GM12878 (cell line): Measurements from ENCODE around the gene CYP4F3. TPM values are rescaled to one million over a fixed set of nuclear protein-coding genes. Genes with fewer than 3 reads are reported as not detected.
A peak's percentile ranks its signal among the peaks of the same experiment; 100 is the strongest.

Experiments
- ATAC-seq: fragments of 200-7000 bp; cut with Tn5 transposase; 3 replicates; pipeline ENCODE4 v1.9.1; 2020; ENCODE audit warnings: mild to moderate bottlenecking, moderate library complexity
- BruUV-seq: library from RNA; stranded (reverse); fragments of 400-500 nt; replicated peaks from 2 replicates; lab custom pipeline; 2021; lab: Mats Ljungman, UMichigan
- CTCF ChIA-PET: fragments of 300-600 bp; sonication (Branson Sonifier 250); formaldehyde crosslinking; extraction: SDS; loops from one replicate; lab custom pipeline; 2021; ENCODE audit warnings: inconsistent platforms; lab: Yijun Ruan, JAX
- POLR2A ChIA-PET: fragments of 350-600 bp; formaldehyde crosslinking; extraction: SDS; loops from one replicate; lab custom pipeline; 2021; ENCODE audit warnings: inconsistent platforms; lab: Charles Lee
- RAD21 ChIA-PET: fragments of 300-600 bp; sonication (Branson Sonifier 250); formaldehyde crosslinking; loops from one replicate; lab custom pipeline; 2023; ENCODE audit warnings: antibody characterized with exemption; ENCODE audit not compliant: unreplicated experiment; lab: Charles Lee
- SMC1A ChIA-PET: fragments of 300-600 bp; sonication (Branson Sonifier 250); formaldehyde crosslinking; loops from one replicate; lab custom pipeline; 2023; ENCODE audit not compliant: unreplicated experiment, uncharacterized antibody; lab: Charles Lee
- DNase-seq: peaks from one replicate; pipeline ENCODE4 v3.0.0-alpha.2; 2011; ENCODE audit warnings: low read depth, low spot score
- FAIRE-seq: peaks from 3 replicates; lab custom pipeline; 2011; peaks lifted over from hg19 to GRCh38; lab: Jason Lieb, UNC
- H2AFZ ChIP-seq: 2 replicates; pipeline ENCODE4 v1.6.0; 2011; ENCODE audit warnings: low read depth, low read length, control low read depth; ENCODE audit not compliant: control insufficient read depth
- H3K27ac ChIP-seq: 2 replicates; pipeline ENCODE4 v1.5.1; 2011; ENCODE audit warnings: control low read depth; ENCODE audit not compliant: control insufficient read depth, insufficient read depth
- H3K27me3 ChIP-seq, 2 experiments: replicated peaks in 1 of 2; 2 replicates each; pipeline versions ENCODE4 v1.6.0 to v1.6.1; 2011; ENCODE audit warnings: low read length in 1 of 2; ENCODE audit not compliant: control insufficient read depth in 2 of 2, insufficient read depth in 2 of 2
- H3K36me3 ChIP-seq, 2 experiments: 2 replicates each; pipeline ENCODE4 v1.5.1; 2011; ENCODE audit warnings: low read length in 1 of 2; ENCODE audit not compliant: control insufficient read depth in 2 of 2, insufficient read depth in 2 of 2
- H3K4me1 ChIP-seq: 2 replicates; pipeline ENCODE4 v1.6.1; 2011; ENCODE audit warnings: mild to moderate bottlenecking, low read length, moderate library complexity, mixed read lengths; ENCODE audit not compliant: control insufficient read depth, insufficient read depth
- H3K4me2 ChIP-seq: 2 replicates; pipeline ENCODE4 v1.6.0; 2011; ENCODE audit warnings: control low read depth; ENCODE audit not compliant: control insufficient read depth, insufficient read depth
- H3K4me3 ChIP-seq: fragments of 200-600 bp; sonication (generic); 2 replicates; pipeline ENCODE4 v1.5.1; 2016
- H3K79me2 ChIP-seq: 2 replicates; pipeline ENCODE4 v1.6.0; 2011; ENCODE audit warnings: low read length; ENCODE audit not compliant: control insufficient read depth, insufficient read depth
- H3K9ac ChIP-seq: 2 replicates; pipeline ENCODE4 v1.8.0; 2011; ENCODE audit warnings: low read length, control low read depth, mixed read lengths; ENCODE audit not compliant: control insufficient read depth, insufficient read depth
- H3K9me3 ChIP-seq: replicated peaks from 3 replicates; pipeline ENCODE4 v1.5.1; 2011; ENCODE audit warnings: mild to moderate bottlenecking, low read length; ENCODE audit not compliant: control insufficient read depth, insufficient read depth
- H4K20me1 ChIP-seq: 2 replicates; pipeline ENCODE4 v1.6.0; 2011; ENCODE audit not compliant: control insufficient read depth, insufficient read depth
- DPF2 ChIP-seq: fragments of 450-650 bp; IDR thresholded peaks from 2 replicates; pipeline ENCODE4 v1.6.1; 2017; ENCODE audit warnings: mild to moderate bottlenecking
- RAD51 ChIP-seq: fragments of 450-650 bp; IDR thresholded peaks from 2 replicates; pipeline ENCODE4 v1.6.1; 2016; ENCODE audit warnings: moderate library complexity, mild to moderate bottlenecking, inconsistent platforms
- SMAD5 ChIP-seq: IDR thresholded peaks from 2 replicates; pipeline ENCODE4 v1.6.1; 2016; ENCODE audit warnings: antibody characterized with exemption, low read depth
- STAT3 ChIP-seq: IDR thresholded peaks from 2 replicates; pipeline ENCODE4 v1.6.1; 2011; ENCODE audit warnings: low read depth, low read length, improper control_type of control experiment
- SUZ12 ChIP-seq: fragments of 200-600 bp; sonication (generic); IDR thresholded peaks from one replicate; pipeline ENCODE4 v1.6.1; 2018; ENCODE audit warnings: antibody characterized with exemption, mild to moderate bottlenecking; ENCODE audit not compliant: unreplicated experiment
- TBL1XR1 ChIP-seq: IDR thresholded peaks from 2 replicates; pipeline ENCODE4 v1.6.1; 2012; ENCODE audit warnings: low read depth, low read length, improper control_type of control experiment
- TCF7 ChIP-seq: IDR thresholded peaks from 2 replicates; pipeline ENCODE4 v1.6.1; 2014; ENCODE audit warnings: antibody characterized with exemption, borderline replicate concordance
- WGBS: methylation state at CpG from one replicate; pipeline ENCODE4 v1.1.6; 2016; ENCODE audit warnings: low lambda C conversion rate; ENCODE audit not compliant: insufficient replicate concordance, insufficient coverage; ENCODE audit errors: missing lambda C conversion rate; 5-methylcytosine and 5-hydroxymethylcytosine counted together
- in situ Hi-C: fragments of 300-500 bp; cut with MboI; formaldehyde crosslinking; loops from 9 replicates; pipeline ENCODE4 v1.14.3; 2018; ENCODE audit warnings: mixed read lengths
- intact Hi-C: fragments of 100-400 bp; cut with micrococcal nuclease; formaldehyde crosslinking; loops from one replicate; pipeline ENCODE4 v1.14.2; 2022; ENCODE audit not compliant: unreplicated experiment
- polyA plus RNA-seq, 11 experiments: library from polyadenylated mRNA; depleted of rRNA in 4 of 11; unstranded in 6 of 11; stranded (reverse) in 5 of 11; fragments of >200 nt; fragmentation: Nextera tagmentation in 4 of 11; fragmentation: Illumina TruSeq in 1 of 11; extraction: Ambion mirVana in 4 of 11; extraction: Trizol in 1 of 11; gene quantifications; 1 replicate in 1 of 11; 2 replicates in 10 of 11; pipeline versions ENCODE4 v1.2.1 to v1.2.3, GENCODE V29; 2011 to 2016; ENCODE audit warnings: inconsistent platforms in 2 of 11, missing spikeins in 2 of 11, low read depth in 1 of 11
- total RNA-seq, 4 experiments: library from RNA; depleted of rRNA in 3 of 4; stranded (reverse); fragments of >200 nt in 3 of 4; fragmentation: Illumina TruSeq in 1 of 4; extraction: Trizol in 1 of 4; gene quantifications; 2 replicates each; pipeline versions ENCODE4 v1.2.1 to v1.2.3, GENCODE V29; 2013 to 2021

CYP4F3 gene
- total and polyA plus RNA-seq, 10 of the 15 experiments (the other 5 are each of a cell fraction or from before 2014, with no cell fraction given): 0.08 to 4.7 (median 1.2) TPM

- SMC1A ChIA-PET: no interaction called here
- no peaks in the 10 kb centered on the region for H3K27me3 ChIP-seq
- RAD21 ChIA-PET: no interaction called here
- DNase-seq: no peak
- TF ChIP-seq SMAD5: no peak
- no peak for TF ChIP-seq TCF7
- TF ChIP-seq TBL1XR1: no peak
- TF ChIP-seq STAT3: no peak
- no peak overlapping the region for H3K9ac ChIP-seq
- H3K27ac ChIP-seq: no peak overlapping the region
- intact Hi-C loops: no loop called here
- H2AFZ ChIP-seq: no peak overlapping the region
- H3K36me3 ChIP-seq: no peaks in the 10 kb centered on the region
- H3K4me3 ChIP-seq: no peak overlapping the region
- no peaks in the 10 kb centered on the region for H3K4me1 ChIP-seq
- no peaks in the 10 kb centered on the region for H4K20me1 ChIP-seq
- no TSS peak for BruUV-seq
- 23% methylated on average over 4 of the region's 4 CpGs for whole genome bisulfite sequencing
- in situ Hi-C loops: loop anchor here (5.0 kb wide), 1 partner anchor 107 kb away; no protein-coding TSS in a partner anchor
- H3K9me3 ChIP-seq: no peaks in the 10 kb centered on the region
- POLR2A ChIA-PET: no interaction called here
- no peak for FAIRE-seq
- no peak for ATAC-seq
- CTCF ChIA-PET: no interaction called here
- no peaks in the 10 kb centered on the region for H3K79me2 ChIP-seq
- H3K4me2 ChIP-seq: no peak overlapping the region
Measured at GRCh38 chr19:15669891-15670290, 29.2 kb downstream of the CYP4F3 start.

GRCh38 chr19:15671237-15671821, 30.6 kb downstream of the CYP4F3 start:
- Histone ChIP-seq H3K27me3 (no peaks in the 10 kb centered on the region), H3K4me1 (no peaks in the 10 kb centered on the region), H3K9me3 (no peaks in the 10 kb centered on the region), H3K4me2 (no peak overlapping the region), H3K4me3 (no peak overlapping the region), H4K20me1 (no peaks in the 10 kb centered on the region), H3K79me2 (no peaks in the 10 kb centered on the region), H3K27ac (no peak overlapping the region), H3K36me3 (no peaks in the 10 kb centered on the region), H3K9ac (no peak overlapping the region), H2AFZ (no peak overlapping the region)
- intact Hi-C loops: no loop called here
- no TSS peak for BruUV-seq
- POLR2A ChIA-PET: no interaction called here
- WGBS: 27% methylated on average over 5 of the region's 5 CpGs
- no peak for ATAC-seq
- FAIRE-seq: no peak
- no peak for DNase-seq
- SMC1A ChIA-PET: no interaction called here
- RAD21 ChIA-PET: no interaction called here
- CTCF ChIA-PET: no interaction called here
- in situ Hi-C loops: loop anchor here (5.0 kb wide), 1 partner anchor 106 kb away; no protein-coding TSS in a partner anchor
- TF ChIP-seq SUZ12 (no peak), DPF2 (peak; percentile 69; the same call in 1 of the 2 replicates), RAD51 (no peak)
